ENCODE results near the gene MYO5A. TPM values are rescaled to one million over a fixed set of nuclear protein-coding genes. Genes with fewer than 3 reads are reported as not detected.
A peak's percentile ranks its signal among the peaks of the same experiment; 100 is the strongest.
"Not testable (repeated sequence)": the region's sequence is repeated elsewhere in the genome, so short reads cannot be mapped to it uniquely, and the experiment has no call there.

MYO5A gene
- total RNA-seq, 3 donors from 2014 or later, result 25.6 to 32.2 (median 29.1) TPM

- ATAC-seq, result peak; percentile 65 to 69
- no peaks in the 10 kb centered on the region for H3K9me3 Mint-ChIP-seq
- peaks cover 2% of the 10 kb centered on the region for H3K36me3 Mint-ChIP-seq (ENCODE audit: insufficient read depth)
- H3K4me1 Mint-ChIP-seq (ENCODE audit: low read depth), result peaks cover 31% of the 10 kb centered on the region
- DNase-seq, result no peak
- peak overlapping the region; percentile 8 for H3K4me3 Mint-ChIP-seq
- H3K27me3 Mint-ChIP-seq (ENCODE audit: low read depth), result no peaks in the 10 kb centered on the region
Observed at GRCh38 chr15:52503788-52504496, 24.7 kb downstream of the MYO5A start.

- no peak for ATAC-seq
- no peak for DNase-seq
- Mint-ChIP-seq H3K4me3 (no peak overlapping the region), H3K9me3 (no peaks in the 10 kb centered on the region), H3K36me3 (ENCODE audit: insufficient read depth) (peaks cover 2% of the 10 kb centered on the region), H3K27me3 (ENCODE audit: low read depth) (no peaks in the 10 kb centered on the region), H3K4me1 (ENCODE audit: low read depth) (peaks cover 33% of the 10 kb centered on the region)
Observed at GRCh38 chr15:52502608-52503007, 26.1 kb downstream of the MYO5A start.

- Mint-ChIP-seq H3K4me1 (ENCODE audit: low read depth) (peaks cover 35% of the 10 kb centered on the region), H3K36me3 (ENCODE audit: insufficient read depth) (peaks cover 2% of the 10 kb centered on the region), H3K4me3 (no peak overlapping the region), H3K27me3 (ENCODE audit: low read depth) (no peaks in the 10 kb centered on the region), H3K9me3 (no peaks in the 10 kb centered on the region)
- DNase-seq (no peak), ATAC-seq (no peak)
Observed at GRCh38 chr15:52499506-52499905, 29.2 kb downstream of the MYO5A start.

- Mint-ChIP-seq H3K4me3 (no peak overlapping the region), H3K9me3 (no peaks in the 10 kb centered on the region), H3K27me3 (ENCODE audit: low read depth) (no peaks in the 10 kb centered on the region), H3K4me1 (ENCODE audit: low read depth) (peaks cover 32% of the 10 kb centered on the region), H3K36me3 (ENCODE audit: insufficient read depth) (peaks cover 2% of the 10 kb centered on the region)
- DNase-seq (no peak), ATAC-seq (no peak)
Observed at GRCh38 chr15:52498706-52499105, 30.0 kb downstream of the MYO5A start.

GRCh38 chr15:52496776-52497470 is 31.8 kb downstream of the MYO5A start:
- Mint-ChIP-seq H3K36me3 (ENCODE audit: insufficient read depth) (no peaks in the 10 kb centered on the region), H3K4me1 (ENCODE audit: low read depth) (peaks cover 33% of the 10 kb centered on the region), H3K9me3 (no peaks in the 10 kb centered on the region), H3K4me3 (no peak overlapping the region), H3K27me3 (ENCODE audit: low read depth) (no peaks in the 10 kb centered on the region)
- ATAC-seq, result peak; percentile 99 to 100
- no peak for DNase-seq

GRCh38 chr15:52496175-52496574 is 32.5 kb downstream of the MYO5A start:
- DNase-seq (no peak), ATAC-seq (no peak)
- Mint-ChIP-seq H3K9me3 (no peaks in the 10 kb centered on the region), H3K36me3 (ENCODE audit: insufficient read depth) (no peaks in the 10 kb centered on the region), H3K4me1 (ENCODE audit: low read depth) (peaks cover 37% of the 10 kb centered on the region), H3K4me3 (no peak overlapping the region), H3K27me3 (ENCODE audit: low read depth) (no peaks in the 10 kb centered on the region)

DNA sequence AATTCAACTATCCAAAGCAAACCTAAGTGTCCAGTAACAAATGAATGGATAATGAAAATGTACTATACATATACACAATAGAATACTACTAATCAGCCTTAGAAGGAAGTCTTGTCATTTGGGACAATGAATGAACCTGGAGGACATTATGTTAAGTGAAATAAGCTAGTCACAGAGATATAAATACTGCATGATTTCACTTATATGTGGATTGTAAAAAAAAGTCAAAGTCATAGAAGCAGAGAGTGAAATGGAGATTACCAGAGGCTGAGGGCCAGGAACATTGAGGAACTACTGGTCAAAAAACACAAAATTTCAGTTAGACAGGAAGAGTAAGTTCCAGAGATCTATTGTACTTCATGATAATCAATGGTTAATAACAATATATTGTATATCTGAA is 33.6 kb downstream of the MYO5A start:
- Mint-ChIP-seq H3K9me3 (no peaks in the 10 kb centered on the region), H3K27me3 (ENCODE audit: low read depth) (no peaks in the 10 kb centered on the region), H3K4me1 (ENCODE audit: low read depth) (peaks cover 37% of the 10 kb centered on the region), H3K36me3 (ENCODE audit: insufficient read depth) (no peaks in the 10 kb centered on the region), H3K4me3 (no peak overlapping the region)
- DNase-seq (no peak), ATAC-seq (no peak)

GRCh38 chr15:52493968-52494367 is 34.7 kb downstream of the MYO5A start:
- no peak for ATAC-seq
- H3K4me3 Mint-ChIP-seq, result no peak overlapping the region
- H3K4me1 Mint-ChIP-seq (ENCODE audit: low read depth), result peaks cover 42% of the 10 kb centered on the region
- no peaks in the 10 kb centered on the region for H3K9me3 Mint-ChIP-seq
- no peak for DNase-seq
- no peaks in the 10 kb centered on the region for H3K27me3 Mint-ChIP-seq (ENCODE audit: low read depth)
- no peaks in the 10 kb centered on the region for H3K36me3 Mint-ChIP-seq (ENCODE audit: insufficient read depth)

DNA sequence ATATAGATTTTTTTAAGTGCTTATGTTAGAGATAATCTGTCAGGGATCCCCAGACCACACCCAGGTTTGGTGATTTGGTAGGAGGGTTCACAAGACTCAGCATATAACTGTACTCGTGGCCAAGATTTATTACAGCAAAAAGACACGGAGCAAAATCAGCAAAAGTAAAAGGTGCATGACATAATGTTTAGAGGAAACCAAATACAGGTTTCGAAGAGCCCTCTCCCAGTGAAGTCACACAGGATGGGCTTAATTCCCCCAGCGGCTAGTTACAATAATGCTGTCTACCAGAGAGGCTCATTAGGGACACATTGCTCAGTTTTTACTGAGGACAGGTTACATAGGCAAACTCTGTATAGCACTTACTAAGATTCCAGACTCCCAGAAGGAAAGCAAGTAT is 36.5 kb downstream of the MYO5A start:
- peaks cover 56% of the 10 kb centered on the region for H3K4me1 Mint-ChIP-seq (ENCODE audit: low read depth)
- H3K36me3 Mint-ChIP-seq (ENCODE audit: insufficient read depth), result no peaks in the 10 kb centered on the region
- no peaks in the 10 kb centered on the region for H3K27me3 Mint-ChIP-seq (ENCODE audit: low read depth)
- H3K4me3 Mint-ChIP-seq, result no peak overlapping the region
- no peaks in the 10 kb centered on the region for H3K9me3 Mint-ChIP-seq
- no peak for ATAC-seq
- DNase-seq, result no peak

GRCh38 chr15:52491472-52491871 is 37.2 kb downstream of the MYO5A start:
- no peaks in the 10 kb centered on the region for H3K9me3 Mint-ChIP-seq
- H3K27me3 Mint-ChIP-seq (ENCODE audit: low read depth), result no peaks in the 10 kb centered on the region
- H3K36me3 Mint-ChIP-seq (ENCODE audit: insufficient read depth), result no peaks in the 10 kb centered on the region
- H3K4me3 Mint-ChIP-seq, result no peak overlapping the region
- H3K4me1 Mint-ChIP-seq (ENCODE audit: low read depth), result peaks cover 56% of the 10 kb centered on the region
- ATAC-seq, result no peak
- no peak for DNase-seq

- peaks cover 59% of the 10 kb centered on the region for H3K4me1 Mint-ChIP-seq (ENCODE audit: low read depth)
- H3K27me3 Mint-ChIP-seq (ENCODE audit: low read depth); H3K9me3 Mint-ChIP-seq; H3K36me3 Mint-ChIP-seq (ENCODE audit: insufficient read depth); DNase-seq; H3K4me3 Mint-ChIP-seq: not testable (repeated sequence)
- peak; percentile 59 to 69 for ATAC-seq
Observed at GRCh38 chr15:52489430-52489829, 39.2 kb downstream of the MYO5A start.

DNA sequence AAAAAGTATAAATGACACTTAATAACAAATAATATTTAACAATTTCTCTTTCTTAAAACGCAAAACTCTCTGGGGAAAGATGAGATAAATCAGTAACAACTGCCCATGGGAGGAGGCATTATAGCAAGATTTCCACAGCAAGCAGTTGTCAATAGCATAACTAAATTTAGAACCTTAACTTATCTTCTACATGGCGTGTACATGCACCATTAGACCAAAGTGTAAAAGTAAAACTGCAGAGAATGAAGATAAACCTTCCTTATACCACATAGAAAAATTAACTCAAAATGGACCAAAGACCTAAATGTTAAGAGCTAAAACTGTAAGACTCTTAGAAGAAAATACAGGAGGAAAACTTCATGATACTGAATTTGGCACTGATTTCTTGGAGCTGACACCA is 39.9 kb downstream of the MYO5A start:
- H3K4me1 Mint-ChIP-seq (ENCODE audit: low read depth), result peaks cover 59% of the 10 kb centered on the region
- H3K27me3 Mint-ChIP-seq (ENCODE audit: low read depth), result no peaks in the 10 kb centered on the region
- no peak overlapping the region for H3K4me3 Mint-ChIP-seq
- ATAC-seq (peak in 1 of 2 donors; percentile 51), DNase-seq (no peak)
- no peaks in the 10 kb centered on the region for H3K36me3 Mint-ChIP-seq (ENCODE audit: insufficient read depth)
- H3K9me3 Mint-ChIP-seq, result no peaks in the 10 kb centered on the region

DNA sequence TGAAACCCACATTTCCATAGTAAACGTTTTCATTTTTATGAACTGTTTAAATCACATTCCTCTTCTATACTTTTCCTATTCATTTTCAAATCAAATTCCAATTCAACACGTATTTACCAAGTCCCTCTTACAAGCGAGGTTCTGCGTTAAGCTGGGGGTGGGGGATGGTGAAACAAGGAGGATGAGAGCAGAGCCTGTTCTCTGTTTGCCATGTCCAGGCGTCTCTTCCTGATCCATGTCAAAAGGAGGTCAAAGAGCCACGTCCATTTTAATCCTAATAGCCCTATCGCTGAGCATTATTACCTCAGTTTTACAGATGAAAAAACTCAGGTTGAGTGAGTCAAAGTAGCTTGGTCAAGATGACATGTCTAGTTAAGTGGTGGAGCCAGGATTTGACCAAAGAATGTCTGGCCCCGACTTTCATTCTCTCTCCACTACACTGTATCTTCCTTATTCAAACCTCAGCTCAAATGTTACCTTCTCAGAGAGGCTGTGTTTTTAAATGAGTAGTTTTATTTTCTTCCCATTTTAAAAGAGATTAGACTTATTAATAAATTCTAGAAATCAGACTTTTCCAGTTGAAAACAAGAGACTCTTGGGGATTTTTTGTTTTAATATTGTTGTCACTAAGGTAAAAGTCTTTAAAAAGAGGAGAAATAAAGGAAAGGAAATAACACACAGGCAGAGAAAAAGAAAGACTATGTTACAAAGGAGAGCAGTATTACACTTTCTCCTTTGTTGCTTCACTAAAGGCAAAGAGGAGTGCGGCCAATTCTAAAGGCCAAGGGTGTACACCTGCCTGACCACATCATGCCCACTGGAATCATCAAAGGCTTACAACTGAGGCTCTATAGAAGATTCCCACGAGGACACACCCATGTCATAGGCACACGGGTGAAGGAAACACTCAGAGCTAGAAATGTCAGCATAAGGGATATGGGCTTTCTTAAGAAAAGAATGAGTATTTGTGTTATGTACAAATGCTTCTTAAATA is 42.4 kb downstream of the MYO5A start:
- no peak for ATAC-seq
- Mint-ChIP-seq H3K4me1 (ENCODE audit: low read depth) (peaks cover 72% of the 10 kb centered on the region), H3K36me3 (ENCODE audit: insufficient read depth) (no peaks in the 10 kb centered on the region), H3K27me3 (ENCODE audit: low read depth) (no peaks in the 10 kb centered on the region), H3K9me3 (no peaks in the 10 kb centered on the region), H3K4me3 (no peak overlapping the region)
- DNase-seq, result no peak

- Mint-ChIP-seq H3K36me3 (ENCODE audit: insufficient read depth) (no peaks in the 10 kb centered on the region), H3K27me3 (ENCODE audit: low read depth) (no peaks in the 10 kb centered on the region), H3K4me3 (no peak overlapping the region), H3K4me1 (ENCODE audit: low read depth) (peaks cover 82% of the 10 kb centered on the region), H3K9me3 (no peaks in the 10 kb centered on the region)
- no peak for ATAC-seq
- no peak for DNase-seq
Observed at GRCh38 chr15:52485290-52485689, 43.4 kb downstream of the MYO5A start.

Measured in activated T-cell treated with anti-CD3 and anti-CD28 coated beads, Interleukin-2, amount 50 U/mL, for 4 hours (primary cell).